HG03025 (cell line): ENCODE measurements around the gene ARSG.
"Not testable (repeated sequence)": the region's sequence is repeated elsewhere in the genome, so short reads cannot be mapped to it uniquely, and the experiment has no call there.

Source experiments
- ATAC-seq: cut with Tn5 transposase; IDR thresholded peaks from one replicate; pipeline ENCODE4 v1.9.1; 2021; ENCODE audit warnings: mild to moderate bottlenecking, moderate library complexity; ENCODE audit not compliant: unreplicated experiment, low FRiP score

Gene ARSG

DNA sequence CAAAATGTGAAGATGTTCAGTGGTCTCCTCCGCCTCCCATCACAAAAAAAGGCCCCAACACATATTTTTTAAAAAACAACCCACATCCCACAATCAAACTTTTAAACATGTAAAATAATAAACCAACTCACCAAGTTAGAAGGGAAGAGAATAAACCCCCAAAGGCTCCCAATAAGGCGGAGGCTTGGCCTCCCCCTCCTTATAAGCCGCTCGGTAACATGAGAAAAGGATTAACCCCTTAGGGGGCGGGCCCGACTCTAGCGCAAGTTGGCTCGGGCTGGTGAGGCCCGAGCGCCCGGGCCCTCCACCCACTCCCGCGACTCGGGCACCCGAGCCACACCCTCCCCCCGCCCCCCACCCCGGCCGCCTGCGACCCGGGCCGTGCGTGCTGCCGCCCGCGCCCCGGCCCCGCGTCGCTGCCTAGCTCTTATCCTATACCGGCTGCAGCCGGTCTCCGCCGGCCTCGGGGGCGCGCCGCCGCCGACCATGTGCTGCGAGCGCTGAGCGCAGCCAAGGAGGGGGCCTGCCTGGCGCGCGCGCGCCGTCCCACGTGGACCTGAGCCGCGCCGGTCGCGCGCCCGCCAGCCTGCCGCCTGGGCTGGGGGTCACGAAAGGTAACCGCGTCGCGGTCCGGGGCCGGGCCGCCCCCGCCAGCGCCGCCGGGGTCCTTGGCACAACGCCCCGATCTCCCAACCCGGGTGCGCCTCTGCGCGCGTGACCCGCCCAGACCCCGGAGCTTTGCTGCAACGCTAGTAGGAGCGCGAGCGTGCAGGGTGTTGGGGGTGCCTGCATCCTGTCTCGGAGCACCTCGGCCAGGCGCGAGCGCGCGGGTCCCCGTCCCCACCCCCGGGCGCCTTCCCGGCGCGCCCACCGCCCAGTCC, at the start of gene ARSG, which contains the start of gene SLC16A6:
TSS of gene ARSG (plus strand) at position 541 of the 881 bp plus-strand sequence. CDS start 15,999 bp downstream, outside the sequence.
TSS of gene SLC16A6 (minus strand) at position 173 of the 881 bp plus-strand sequence. CDS start 12,807 bp downstream, outside the sequence.
- peak; percentile 45 for ATAC-seq

DNA sequence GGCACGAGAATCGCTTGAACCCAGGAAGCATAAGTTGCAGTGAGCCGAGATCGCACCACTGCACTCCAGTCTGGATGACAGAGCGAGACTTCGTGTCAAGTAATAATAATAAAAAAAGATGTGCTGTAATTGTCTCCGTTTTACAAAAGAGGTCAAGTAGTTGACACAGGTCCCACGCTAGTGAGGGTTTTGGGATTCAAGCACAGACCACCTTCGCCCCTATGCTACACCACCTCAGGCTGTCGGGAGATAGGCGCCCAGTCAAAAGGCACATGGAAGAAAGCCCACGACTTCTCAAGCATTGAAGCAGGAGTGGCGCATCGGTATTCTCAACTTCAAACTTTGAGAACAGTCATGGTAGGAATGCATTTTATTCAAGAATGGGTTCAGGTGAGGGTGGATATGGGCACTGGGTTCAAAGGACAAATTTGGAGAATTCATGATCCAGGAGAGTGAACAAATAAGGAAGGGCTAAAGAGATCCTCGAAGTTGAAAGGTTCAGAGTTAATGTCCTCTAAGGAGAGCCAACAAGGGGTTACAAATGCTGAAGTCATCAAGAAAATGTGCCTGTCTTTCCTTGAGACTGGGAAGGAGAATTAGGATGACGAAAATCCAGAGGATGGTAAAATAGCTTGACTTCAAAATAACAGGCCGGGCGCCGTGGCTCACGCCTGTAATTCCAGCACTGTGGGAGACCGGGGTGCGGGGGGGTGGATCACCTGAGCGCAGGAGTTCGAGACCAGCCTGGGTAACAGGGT, 44.8 kb upstream of the ARSG start:
- no peak for ATAC-seq

DNA sequence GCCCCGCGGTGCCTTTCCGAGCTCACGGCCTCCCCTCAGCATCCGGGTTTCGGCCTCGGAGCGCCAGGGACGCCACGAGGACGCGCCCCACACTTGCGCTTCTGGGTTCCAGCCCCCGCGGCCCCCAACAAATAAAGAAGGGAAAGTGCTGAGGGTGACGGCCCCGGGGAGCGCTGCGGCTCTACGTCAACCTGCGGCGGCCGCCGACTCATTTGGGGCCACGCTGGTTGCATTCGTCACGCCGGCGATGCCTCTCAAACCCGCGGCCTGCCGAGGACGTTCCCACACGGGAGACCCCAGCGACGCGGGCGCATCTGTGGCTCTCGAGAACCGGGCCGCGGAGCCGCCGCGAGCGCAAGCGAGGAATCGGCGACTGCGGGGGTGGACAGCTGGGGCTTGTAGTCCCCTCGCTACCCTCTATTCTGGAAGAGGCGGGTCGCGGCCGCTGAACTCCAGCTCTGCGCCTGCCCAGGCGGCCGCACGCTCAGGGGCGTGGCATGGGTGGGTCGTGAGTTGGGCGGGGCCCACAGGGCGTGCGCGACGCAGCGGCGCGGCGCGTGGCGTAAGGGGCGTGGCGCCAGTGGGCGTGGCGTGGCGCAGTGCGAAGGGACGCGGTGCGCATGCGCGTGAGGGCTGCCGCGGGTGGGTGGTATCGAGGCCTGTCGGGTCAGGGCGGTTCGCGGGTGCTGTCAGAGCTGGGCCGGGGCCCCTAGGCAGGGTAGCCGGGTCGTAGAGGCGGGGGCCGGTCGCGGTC, 43.7 kb upstream of the ARSG start, which contains the start of gene AMZ2:
TSS of gene AMZ2 (plus strand) at position 599 of the 754 bp plus-strand sequence. CDS start 2,145 bp downstream, outside the sequence.
- ATAC-seq, result peak; percentile 89

DNA sequence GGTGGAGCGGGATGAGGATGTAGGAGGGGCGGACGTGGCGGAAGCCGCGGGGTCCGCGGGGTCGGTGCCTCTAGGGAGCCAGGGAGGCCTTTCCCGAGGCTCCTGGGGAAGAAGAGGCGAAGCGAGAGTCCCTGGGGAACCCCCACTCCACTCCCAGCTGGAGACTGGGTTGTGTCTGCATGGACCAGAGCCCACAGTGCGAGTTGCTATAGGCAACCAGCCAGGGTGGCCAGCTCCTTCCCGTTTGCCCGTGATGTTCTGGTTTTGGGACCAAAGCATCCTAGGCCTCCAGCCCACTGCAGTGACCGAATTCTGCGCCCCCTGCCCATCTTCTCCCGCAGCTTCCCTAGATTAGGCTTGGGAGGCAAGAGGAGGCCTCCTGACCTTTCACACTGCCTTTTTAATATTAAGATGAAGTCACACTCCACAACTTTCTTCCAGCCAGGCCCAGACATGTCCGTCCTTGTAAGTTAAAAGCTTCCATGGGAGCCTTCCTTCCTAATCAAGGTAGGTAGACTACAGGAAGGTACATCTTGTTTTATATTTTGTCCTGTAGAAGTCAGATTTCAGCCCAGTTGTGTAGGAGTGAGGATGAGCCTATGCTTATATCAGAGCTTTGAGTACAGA, 43.0 kb upstream of the ARSG start:
- ATAC-seq, result peak; percentile 25

DNA sequence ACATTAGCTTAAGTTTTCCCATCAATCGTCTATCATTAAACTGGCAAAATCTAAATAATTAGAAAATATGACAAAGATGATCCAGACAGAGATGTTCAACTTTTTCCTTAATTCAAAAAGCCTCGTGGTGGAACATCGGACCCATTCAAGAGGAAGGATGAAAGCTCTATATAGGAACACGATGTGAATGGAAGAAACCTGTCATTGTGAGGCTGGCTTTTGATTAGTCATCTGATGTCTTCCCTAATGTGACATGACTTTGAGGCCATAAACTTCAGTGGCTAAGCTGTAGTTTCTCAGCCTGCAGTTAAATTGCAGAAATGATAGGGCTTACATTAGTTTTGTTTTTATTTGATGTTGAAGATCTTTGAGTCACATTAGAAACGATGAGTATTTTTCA, 42.4 kb upstream of the ARSG start:
- no peak for ATAC-seq

DNA sequence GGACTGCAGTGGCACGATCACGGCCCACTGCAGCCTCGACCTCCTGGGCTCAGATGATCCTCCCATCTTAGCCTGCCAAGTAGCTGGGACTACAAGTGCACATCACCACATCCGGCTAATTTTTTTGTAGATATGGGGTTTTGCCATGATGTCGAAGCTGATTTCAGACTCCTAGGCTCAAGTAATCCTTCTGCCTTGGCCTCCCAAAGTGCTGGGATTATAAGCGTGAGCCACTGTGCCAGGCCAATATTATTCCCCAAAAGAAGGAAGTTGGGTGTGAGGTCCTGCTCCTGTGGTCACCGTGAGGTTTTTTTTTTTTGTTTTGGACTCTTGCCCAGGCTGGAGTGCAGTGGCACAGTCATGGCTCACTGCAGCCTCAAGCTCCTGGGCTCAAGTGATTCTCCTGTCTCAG, 41.9 kb upstream of the ARSG start:
- ATAC-seq, result no peak

DNA sequence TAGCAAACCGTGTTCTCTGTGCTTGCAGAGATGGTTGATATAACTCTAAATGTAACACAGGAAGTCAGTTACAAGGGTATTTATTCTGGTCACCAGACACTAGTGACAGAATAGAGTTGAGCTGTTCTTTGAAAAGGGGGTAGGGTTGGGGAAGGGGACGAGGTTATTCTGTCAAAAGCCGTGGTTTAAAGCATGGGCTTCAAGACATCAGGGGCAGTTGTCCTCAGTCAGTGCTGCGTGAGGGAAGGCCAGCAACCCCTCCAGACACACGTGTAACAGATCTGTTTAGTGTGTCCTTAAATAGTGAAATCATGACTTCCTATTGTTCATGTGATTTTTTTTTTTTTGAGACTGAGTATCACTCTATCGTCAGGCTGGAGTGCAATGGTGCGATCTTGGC, 37.9 kb upstream of the ARSG start:
- not testable (repeated sequence) for ATAC-seq

DNA sequence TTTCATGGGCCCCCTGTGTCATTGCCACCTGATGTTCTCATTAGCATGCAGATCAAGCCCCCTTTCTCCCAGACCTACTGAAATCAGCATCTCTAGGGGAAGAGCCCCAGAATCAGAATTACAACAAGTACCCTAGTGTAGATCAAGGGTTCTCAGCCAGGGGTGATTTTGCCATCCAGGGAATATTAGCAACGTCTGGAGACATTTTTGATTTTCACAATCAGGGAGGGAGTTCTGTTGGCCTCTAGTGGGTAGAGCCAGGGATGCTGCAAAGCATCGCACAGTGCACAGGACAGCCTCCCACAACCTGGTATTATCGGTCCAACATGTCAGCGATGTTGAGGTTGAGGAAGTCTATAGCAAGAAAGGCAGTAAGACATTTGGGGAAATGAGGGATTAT, 36.1 kb upstream of the ARSG start:
- ATAC-seq, result no peak

DNA sequence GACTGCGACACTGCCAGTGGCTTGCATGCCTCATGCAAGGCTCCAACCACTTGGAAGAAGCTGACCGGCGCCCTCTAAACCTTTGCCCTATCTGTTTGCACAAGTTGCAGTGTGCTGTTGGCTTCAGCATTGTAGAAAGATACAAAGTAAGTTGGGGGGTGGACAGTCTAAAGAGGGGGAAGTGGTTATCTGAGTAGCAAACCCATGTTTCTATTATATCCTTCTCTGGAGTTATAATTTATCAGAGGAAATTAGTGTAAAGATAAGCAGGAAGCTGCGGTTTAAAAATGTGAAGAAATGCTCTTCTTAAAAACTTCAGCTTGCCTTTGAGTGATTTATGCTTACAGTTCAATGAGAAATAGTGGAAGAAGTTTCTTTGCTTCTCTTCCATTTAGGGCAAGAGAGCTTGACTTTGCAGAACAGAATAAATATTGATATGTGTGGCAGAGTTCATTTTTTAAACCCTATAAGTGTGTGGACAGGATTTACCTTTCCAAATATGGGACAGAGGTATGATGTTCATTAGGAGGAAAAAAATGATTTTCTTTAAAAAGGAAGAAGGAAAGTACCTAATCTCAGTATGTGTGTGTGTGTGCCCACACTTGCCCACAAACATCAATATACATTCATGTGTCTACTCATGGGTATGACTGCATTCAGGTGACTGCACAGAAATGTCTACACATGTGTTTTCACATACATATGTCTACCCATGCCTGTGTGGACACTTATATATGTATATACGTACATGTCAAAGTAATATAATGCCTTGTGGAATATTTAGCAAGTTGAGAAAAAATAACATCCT, 35.4 kb upstream of the ARSG start:
- ATAC-seq, result no peak

DNA sequence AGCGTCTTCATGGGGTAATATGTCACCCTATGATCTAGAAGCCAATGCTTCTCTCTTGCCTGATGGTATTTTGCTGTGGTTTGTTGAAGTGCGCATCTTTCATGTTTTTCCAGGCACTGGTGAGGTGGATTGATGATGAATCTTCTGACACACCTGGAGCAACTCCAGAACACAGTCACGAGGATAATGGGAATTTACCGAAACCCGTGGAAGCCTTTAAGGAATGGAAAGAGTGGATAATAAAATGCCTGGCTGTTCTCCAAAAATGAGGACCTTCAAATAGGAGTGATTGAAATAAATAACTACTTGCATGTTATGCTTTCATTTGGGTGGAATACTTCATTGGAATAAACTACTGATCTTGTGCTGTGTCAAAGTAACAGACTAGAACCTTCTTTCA, 34.6 kb upstream of the ARSG start:
- ATAC-seq, result not testable (repeated sequence)

DNA sequence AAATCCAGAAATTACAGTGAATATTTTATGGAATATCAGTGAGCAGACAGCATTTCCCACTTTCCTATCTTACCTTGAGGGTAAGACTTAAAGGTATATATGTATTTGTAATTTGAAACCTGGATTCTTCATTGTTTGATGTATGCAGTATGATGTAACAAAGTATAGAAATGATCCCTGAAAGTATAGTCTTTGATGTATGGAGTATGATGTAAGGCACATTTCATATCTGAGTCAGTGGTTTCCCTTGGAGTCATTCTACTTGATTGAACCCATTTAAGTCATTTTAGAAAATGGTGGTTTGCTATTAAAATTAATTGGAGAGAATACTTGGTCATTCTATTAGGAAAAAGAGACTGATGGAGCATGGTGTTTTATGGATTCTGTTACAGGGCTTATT, 33.4 kb upstream of the ARSG start:
- no peak for ATAC-seq

DNA sequence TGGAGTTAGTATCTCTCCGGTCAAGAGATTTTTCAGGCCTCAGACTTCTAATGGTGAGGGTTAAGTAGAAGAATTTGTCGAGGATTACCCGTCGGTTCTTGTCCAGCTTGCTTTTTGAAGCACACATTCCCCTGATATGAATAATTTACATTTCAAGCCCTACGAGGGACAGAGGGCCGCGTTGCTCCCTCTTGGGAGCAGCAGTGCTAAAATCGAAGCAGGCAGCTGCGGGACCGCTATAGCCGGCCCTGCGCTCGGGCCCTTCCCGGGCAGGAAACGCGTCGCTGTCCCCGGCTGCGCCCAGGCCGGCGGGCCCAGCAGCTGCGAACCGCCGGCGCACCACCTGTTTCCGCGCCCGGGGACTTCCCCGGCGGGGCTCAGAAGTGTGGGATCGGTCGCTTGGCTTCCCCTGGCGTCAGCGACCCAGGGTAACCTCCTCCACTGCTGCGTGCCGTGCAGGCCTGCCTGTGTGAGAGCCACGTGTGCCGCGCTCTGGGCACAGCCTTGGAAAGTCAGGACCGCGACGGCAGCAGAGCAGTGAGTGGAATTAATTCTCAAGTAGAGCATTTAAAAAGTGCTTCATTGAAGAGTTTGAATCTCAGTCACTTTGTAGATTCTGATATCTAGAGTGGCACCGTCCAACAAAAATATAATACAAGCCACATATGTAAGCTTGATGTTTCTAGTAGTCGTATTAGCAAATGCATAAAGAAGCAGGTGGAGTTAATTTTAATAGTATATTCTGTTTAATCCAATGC, 32.2 kb upstream of the ARSG start:
- ATAC-seq, result peak; percentile 81

DNA sequence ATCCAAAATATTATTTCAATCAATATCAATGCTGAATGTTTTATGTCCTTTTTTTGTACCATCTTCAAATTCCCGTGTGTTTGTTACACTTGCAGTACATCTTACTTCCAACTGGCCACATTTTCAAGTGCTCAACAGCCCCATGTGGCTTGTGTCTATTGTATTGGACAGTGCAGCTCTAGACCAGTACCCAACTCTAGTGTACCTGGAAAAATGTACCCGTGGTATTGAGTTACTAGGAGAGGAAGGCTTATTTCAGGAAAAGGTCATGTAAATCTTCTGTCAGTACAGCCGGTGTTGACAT, 31.7 kb upstream of the ARSG start:
- ATAC-seq, result not testable (repeated sequence)

DNA sequence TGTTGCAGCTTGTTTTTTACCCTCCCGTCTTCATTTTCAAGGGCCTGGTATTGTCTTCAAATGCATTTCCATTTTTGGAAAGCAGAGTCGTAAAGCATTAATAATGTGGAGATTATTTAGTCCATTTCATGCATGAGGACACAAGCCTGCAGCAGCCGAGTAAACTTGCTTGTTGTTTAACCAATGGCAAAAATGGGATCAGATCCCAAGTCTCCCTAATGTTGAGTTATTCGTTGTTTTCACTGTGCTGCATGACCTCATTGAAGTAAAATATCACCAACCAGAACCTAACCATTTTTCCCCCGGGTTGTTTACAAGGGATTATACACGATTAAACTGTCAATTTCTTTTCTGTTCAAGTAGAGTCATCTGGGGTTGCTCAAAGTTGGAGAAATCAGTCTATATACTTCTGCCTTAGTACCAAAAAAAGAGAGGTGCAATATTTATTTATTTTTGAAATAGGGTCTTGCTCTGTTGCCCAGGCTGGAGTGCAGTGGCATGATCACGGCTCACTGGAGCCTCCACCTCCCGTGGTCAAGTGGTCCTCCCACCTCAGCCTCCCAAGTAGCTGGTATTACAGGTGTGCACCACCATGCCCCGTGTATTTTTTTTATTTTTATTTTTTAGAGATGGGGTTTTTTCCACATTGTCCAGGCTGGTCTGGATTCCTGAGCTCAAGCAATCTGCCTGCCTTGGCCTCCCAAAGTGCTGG, 31.1 kb upstream of the ARSG start:
- ATAC-seq, result no peak

DNA sequence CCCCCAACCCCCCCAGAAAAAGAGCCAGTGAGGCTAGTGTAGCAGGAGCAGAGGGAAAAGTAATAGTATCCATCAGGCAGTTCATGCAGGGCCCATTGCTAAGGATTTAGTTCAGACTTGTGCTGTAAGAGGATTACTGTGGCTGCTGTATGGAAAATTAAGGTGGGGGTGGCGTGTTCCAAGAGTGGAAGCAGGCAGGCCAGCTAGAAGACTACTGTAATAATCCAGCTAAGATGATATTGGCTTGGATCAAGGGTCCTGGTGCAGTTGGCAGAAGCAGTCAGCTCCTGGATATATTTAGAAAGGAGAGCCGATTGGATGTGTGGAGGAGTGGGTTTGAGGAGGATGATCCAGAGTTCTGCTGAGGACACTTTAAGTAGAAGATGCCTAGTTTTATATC, 28.8 kb upstream of the ARSG start:
- ATAC-seq, result not testable (repeated sequence)

DNA sequence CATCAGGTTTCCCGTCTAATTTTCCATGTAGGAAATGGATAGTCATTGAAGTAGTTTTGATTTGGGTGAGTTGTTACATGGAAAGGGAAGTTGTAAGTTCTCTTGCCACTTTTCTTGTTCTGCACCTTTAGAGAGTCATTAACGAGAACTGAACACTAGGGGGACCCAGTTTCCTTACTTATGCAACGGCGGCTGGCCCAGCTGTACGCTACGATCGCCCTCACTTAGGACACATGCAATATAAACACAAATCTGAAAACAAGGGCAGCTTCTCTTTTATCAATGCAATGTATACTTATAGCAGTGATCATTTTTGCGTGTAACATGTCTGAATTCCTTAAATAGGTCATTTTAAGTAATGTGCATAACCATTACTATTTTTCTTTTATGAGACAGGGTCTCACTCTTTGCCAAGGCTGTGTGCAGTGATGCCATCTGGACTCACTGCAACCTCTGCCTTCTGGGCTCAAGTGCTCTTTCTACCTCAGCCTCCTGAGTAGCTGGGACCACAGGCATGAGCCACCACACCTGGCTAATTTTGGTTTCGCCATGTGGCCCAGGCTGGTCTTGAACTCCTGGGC, 28.1 kb upstream of the ARSG start:
- not testable (repeated sequence) for ATAC-seq

DNA sequence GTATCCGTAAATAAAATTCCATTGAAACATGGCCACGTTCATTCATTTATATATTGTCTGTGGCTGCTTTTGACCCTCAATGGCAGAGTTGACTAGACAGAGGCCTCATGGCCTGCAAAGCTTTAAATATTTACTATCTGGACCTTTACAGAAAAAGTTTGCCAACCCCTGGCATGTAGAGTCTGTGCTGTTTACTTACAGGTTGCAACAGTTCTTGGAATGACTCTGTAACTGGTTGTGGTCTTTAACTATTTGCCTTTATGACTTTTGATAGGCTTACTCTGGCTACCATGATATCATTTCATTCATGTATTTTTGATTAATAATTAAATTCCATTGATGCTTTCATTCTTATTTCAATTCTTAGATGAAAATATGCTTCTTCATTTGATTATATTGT, 25.5 kb upstream of the ARSG start:
- ATAC-seq, result not testable (repeated sequence)

DNA sequence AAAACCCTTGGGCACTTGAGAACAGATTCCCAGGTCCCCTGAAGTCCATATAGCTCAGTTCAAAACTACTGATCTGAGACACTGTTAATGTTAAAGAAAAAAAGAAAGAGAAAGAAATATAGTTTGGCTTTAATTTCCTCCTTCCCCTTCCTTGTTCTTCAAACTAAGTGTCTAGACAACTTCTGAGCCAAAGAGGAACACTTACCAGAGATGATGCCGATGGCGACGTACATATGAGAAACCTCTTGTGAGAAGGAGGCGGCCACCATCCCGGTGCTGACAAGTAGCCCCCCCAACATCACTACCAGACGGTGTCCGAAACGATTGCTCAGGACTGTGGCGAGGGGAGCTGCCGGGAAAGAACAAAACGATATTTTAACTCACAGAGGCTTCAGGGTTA, 17.6 kb upstream of the ARSG start:
- ATAC-seq, result no peak
